A673 (cell line): ENCODE data around the gene AKAP1.

Experiments
- CTCF ChIP-seq: fragments of 300-800, 200-600 bp; sonication (generic); conservative IDR thresholded peaks from 2 replicates; pipeline ENCODE4 v1.5.1; 2017; ENCODE audit warnings: low read depth, mild to moderate bottlenecking, antibody characterized with exemption, low read length, moderate library complexity, mixed read lengths
- EZH2 ChIP-seq: fragments of 200-600 bp; sonication (generic); IDR thresholded peaks from 2 replicates; pipeline ENCODE4 v1.6.1; 2017; ENCODE audit warnings: borderline replicate concordance, low read depth, mild to moderate bottlenecking, mixed read lengths, antibody characterized with exemption, low read length; ENCODE audit not compliant: poor library complexity, severe bottlenecking

- no peak for TF ChIP-seq CTCF
- TF ChIP-seq EZH2: no peak
Measured at GRCh38 chr17:57092171-57092570, 7.1 kb downstream of the AKAP1 start.
